H1 (cell line): ENCODE results near the gene PIAS1. TPM values are rescaled to one million over a fixed set of nuclear protein-coding genes. Genes with fewer than 3 reads are reported as not detected.

Experiments
- EGR1 ChIP-seq: IDR thresholded peaks from 2 replicates; pipeline ENCODE4 v1.6.1; 2011; ENCODE audit warnings: low read depth, low read length, borderline replicate concordance
- polyA plus RNA-seq, 7 experiments: library from polyadenylated mRNA; depleted of rRNA in 3 of 7; stranded (reverse) in 5 of 7; unstranded in 2 of 7; fragments of >200 nt in 5 of 7; fragments of 200-250 nt in 2 of 7; gene quantifications; 1 replicate in 5 of 7; 2 replicates in 1 of 7; 4 replicates in 1 of 7; pipeline versions ENCODE4 v1.2.1 to v1.2.3, GENCODE V29; 2011 to 2013; ENCODE audit warnings: missing spikeins in 2 of 7, mixed read lengths in 2 of 7
- total RNA-seq: library from RNA; stranded (reverse); fragmentation: NEBNext Ultra II Directional; extraction: Animal tissue kit (Norgen Biotek cat#: 25700); gene quantifications from 2 replicates; pipeline ENCODE4 v1.2.1, GENCODE V29; 2021

PIAS1 gene
- total and polyA plus RNA-seq, 2 of the 8 experiments (the other 6 are each of a cell fraction or from before 2014, with no cell fraction given), result 30.8 to 34.5 TPM

DNA sequence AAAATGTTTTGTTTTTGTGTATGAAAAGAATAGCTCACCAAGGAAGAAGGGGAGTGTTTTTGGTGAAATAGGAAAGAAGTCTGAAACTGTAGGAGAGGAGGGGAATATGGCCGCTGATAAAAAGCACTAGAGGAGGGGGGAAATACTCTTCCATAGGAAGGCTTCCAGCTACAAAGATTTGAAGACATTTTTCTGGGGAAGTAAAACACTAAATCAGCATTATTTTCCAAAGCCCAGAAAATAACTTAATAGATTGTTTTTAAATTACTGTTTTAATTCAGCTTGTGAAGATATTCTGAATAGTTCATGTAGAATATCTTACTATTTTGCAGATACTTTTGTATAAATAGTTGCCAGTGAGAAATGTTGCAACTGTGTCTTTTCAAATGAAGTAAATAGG lies 96.1 kb downstream of the PIAS1 start (continued):
- TF ChIP-seq EGR1, result no peak
